Astrocyte (in vitro differentiated cells and primary cell): ENCODE data around the gene TMCC1.

Experiments
- CTCF ChIP-seq: IDR thresholded peaks from 2 replicates; pipeline ENCODE4 v1.5.1; 2011; ENCODE audit warnings: low read depth, mild to moderate bottlenecking, inconsistent platforms, low read length, moderate library complexity; ENCODE audit not compliant: insufficient read depth
- EZH2 ChIP-seq: IDR thresholded peaks from 2 replicates; pipeline ENCODE4 v1.6.1; 2012; ENCODE audit warnings: mild to moderate bottlenecking, low read length, inconsistent platforms; ENCODE audit not compliant: insufficient read depth

- TF ChIP-seq CTCF: no peak
- TF ChIP-seq EZH2: no peak
Measured at GRCh38 chr3:129655291-129655700, 238.2 kb downstream of the TMCC1 start.
